GM18519 (cell line): ENCODE data around the gene ILF3.
A peak's percentile ranks its signal among the peaks of the same experiment; 100 is the strongest.

Experiments used
- ATAC-seq: cut with Tn5 transposase; IDR thresholded peaks from one replicate; pipeline ENCODE4 v1.9.1; 2021; ENCODE audit warnings: mild to moderate bottlenecking, moderate library complexity; ENCODE audit not compliant: unreplicated experiment, low FRiP score

The ILF3 gene

GRCh38 chr19:10653732-10654609, at the start of gene ILF3:
ILF3 (plus strand) TSS chr19:10654346; CDS start chr19:10670606, 16,260 bp downstream.
- ATAC-seq = peak; percentile 64

DNA sequence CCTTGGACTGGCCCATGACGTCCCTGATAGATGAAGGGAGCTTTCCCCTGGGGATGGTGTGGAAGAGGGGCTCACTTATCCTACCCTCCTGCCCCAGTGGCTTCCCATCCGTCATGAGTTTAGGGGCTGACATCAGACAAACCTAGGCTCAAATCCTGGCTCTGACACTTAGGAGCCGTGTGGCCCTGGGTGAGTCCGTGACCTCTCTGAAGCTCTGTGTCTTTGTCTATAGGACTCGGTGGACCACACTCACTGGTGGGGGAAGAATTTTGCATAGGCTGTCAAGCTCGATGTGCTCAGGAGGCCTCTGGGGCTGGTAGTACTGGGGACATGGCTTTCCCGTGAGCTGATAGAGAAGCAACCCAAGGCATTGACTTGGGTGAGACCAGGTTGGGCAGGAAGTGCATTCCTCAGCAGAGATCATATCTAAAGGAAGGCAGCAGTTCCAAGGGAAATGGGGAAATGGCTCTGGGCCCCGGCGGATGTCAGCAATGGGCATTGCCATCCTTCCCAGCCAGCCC, 49.6 kb upstream of the ILF3 start:
- ATAC-seq = no peak

DNA sequence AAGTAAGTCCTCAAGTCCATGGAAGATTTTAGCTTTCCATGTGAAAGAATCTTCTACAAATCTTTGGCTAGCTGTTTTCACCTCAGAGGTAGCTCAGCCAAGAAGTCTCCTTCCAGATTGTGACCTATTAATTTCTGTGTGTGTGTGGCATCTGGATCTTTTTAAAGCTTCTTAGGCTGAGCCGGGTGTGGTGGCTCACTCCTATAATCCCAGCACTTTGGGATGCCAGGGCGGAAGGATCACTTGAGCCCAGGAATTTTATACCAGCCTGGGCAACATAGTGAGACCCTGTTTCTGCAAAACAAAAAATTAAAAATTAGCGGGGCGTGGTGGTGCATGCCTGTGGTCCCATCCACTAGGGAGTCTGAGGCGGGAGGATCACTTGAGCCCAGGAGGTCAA, 42.2 kb upstream of the ILF3 start:
- ATAC-seq = no peak

DNA sequence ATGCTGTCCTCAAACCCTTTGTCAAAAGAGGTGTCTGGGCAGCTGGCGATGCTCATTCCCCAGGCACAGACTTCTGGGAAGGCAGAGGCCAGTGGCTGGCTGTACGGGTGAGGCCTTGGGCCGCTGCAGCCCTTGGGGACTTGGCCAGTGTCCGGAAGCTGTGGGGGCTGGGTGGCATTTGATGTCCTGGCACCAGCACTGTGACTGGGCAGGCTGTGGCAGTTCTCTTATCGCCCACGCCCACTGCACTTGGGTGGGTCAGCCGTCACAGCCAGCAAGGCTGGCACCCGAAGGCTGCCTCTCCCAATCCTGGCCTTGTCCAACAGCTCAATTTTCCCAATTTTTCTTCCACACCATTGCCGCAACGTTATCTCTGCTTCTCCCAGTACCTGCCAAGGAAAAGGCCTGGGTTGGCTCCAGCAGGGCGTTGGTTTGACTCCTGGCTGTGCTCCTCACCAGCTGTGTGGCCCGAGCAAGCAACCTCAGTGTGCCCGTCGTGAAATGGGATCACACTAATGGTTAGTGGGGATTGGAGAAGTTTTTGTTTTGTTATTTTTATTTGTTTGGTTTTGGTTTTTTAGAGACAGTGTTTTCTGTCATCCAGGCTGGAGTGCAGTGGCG, 41.5 kb upstream of the ILF3 start:
- no peak for ATAC-seq

- no peak for ATAC-seq
Observed at GRCh38 chr19:10615429-10616023, 38.6 kb upstream of the ILF3 start.

DNA sequence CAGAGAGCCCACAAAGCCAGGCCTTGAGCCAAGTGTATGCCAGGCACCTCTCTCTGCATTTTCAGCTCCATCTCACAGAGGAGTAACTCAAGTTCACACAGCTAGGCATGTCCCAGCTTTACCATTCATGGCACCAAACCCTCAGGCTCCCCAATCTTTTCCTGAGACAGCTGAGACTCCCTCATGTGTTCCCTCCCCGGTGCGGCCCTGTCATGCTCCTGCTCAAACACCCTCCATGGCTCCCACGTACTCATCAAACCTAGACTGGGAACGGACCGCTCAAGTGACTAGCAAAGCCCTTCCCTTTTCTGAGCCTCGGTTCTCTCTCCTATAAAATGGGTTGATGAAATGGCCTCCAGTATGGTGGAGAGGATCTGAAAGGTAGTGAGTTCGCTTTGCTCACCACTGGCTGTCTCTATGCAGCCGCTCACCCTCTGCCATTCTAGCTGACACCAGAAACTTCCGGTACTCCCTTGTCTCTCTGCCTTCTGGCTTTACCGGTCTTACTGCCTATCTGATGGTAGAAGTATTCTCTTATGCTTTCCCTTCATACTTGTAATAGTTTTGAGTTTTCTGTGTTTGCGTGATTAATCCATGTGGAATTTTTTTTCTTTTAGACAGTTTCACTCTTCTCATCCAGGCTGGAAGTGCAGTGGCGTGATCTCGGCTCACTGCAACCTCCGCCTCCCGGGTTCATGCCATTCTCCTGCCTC, 36.6 kb upstream of the ILF3 start:
- ATAC-seq = no peak

DNA sequence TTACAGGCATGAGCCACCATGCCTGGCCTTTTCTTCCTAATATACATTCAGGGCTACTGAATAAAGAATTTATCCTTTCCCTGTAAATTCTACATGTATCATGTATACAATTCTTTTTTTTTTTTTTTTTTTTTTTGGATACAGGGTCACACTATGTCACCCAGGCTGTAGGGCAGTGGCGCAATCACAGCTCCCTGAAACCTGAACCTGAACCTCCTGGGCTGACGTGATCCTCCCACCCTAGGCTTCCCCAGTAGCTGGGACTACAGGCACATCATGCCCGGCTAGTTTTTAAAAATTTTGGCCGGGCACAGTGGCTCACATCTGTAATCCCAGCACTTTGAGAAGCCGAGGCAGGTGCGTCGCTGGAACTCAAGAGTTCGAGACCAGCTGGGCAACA, 35.3 kb upstream of the ILF3 start:
- no peak for ATAC-seq

DNA sequence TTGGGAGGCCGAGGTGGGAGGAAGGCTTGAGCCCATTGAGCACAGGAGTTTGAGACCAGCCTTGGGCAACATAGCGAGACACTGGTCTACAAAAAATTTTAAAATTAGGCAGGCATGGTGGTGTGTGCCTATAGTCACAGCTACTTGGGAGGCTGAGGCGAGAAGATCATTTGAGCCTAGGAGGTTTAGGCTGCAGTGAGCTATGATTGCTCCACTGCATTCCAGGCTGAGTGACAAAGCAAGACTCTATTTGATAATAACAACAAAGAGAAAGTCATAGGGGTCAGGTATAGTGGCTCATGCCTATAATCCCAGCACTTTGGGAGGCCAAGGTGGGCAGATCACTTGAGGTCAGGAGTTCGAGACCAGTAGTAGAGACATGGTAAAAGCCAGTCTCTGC, 33.4 kb upstream of the ILF3 start:
- ATAC-seq = no peak

GRCh38 chr19:10621966-10622365, 32.2 kb upstream of the ILF3 start:
- no peak for ATAC-seq

GRCh38 chr19:10624585-10624984, 29.6 kb upstream of the ILF3 start:
- ATAC-seq = no peak

- ATAC-seq = no peak
Observed at GRCh38 chr19:10625003-10625761, 29.0 kb upstream of the ILF3 start, which contains the start of gene SLC44A2. SLC44A2 (plus strand) TSS chr19:10625553; CDS start chr19:10625634, 81 bp downstream.

- ATAC-seq = no peak
Observed at GRCh38 chr19:10625762-10626138, 28.4 kb upstream of the ILF3 start.

DNA sequence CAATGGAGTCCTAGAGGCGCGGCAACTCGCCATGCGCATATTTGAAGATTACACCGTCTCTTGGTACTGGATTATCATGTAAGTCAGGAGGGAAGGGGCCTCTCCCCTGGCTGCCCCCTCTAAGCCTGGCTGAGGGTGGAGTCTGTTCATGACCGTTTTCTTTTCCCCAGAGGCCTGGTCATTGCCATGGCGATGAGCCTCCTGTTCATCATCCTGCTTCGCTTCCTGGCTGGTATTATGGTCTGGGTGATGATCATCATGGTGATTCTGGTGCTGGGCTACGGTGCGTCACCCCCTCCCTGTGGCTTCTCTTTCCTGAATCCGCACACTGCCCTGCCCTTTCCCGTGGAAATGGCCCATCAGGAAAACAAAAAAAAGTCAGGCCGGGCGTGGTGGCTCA, 22.3 kb upstream of the ILF3 start:
- no peak for ATAC-seq

DNA sequence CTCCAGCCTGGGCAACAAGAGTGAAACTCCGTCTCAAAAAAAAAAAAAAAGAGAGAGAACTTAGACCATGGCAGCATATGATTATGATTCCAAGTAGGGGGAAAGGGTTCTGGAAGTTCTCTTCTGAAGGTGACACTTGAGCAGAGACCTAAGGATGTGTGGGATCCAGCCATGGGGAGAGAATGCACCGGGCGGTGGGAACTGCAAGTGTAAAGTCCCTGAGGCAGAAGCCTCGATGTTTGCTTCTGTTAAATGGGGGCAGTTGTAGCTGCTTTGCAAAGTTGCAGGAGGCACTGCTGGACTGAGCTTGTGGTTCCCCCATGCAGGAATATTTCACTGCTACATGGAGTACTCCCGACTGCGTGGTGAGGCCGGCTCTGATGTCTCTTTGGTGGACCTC, 19.7 kb upstream of the ILF3 start:
- ATAC-seq = no peak

GRCh38 chr19:10634963-10635362, 19.2 kb upstream of the ILF3 start:
- ATAC-seq = no peak

- no peak for ATAC-seq
Observed at GRCh38 chr19:10636304-10636972, 17.7 kb upstream of the ILF3 start.

DNA sequence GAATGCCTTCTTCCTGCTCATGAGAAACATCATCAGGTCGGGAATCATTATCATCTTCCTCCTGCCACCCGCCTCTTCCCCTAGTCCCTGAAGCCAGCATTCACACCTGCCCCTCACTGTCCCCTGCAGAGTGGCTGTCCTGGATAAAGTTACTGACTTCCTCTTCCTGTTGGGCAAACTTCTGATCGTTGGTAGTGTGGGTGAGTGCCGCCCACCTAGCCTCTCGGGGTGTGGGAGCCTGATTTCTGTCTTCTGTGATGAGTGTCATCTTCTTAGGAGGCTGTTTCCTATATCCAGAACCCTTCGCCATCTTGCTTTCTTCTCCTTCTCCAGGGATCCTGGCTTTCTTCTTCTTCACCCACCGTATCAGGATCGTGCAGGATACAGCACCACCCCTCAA, 16.3 kb upstream of the ILF3 start:
- ATAC-seq = no peak

DNA sequence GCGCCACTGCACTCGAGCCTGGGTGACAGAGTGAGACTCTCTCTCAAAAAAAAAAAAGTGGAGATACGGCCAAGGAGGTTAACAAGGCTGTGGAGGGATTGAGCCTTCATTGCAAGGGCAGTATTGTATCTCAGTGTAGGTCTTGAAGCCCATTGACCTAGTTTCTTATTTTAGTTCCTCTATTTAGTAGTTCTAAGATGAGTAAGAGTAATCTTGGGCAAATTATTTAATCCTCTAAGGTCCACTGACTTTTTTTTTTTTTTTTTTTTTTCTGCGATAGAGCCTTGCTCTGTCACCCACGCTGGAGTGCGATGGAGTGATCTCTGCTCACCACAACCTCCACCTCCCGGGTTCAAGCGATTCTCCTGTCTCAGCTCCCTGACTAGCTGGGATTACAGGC, 14.3 kb upstream of the ILF3 start:
- ATAC-seq = peak; percentile 47

DNA sequence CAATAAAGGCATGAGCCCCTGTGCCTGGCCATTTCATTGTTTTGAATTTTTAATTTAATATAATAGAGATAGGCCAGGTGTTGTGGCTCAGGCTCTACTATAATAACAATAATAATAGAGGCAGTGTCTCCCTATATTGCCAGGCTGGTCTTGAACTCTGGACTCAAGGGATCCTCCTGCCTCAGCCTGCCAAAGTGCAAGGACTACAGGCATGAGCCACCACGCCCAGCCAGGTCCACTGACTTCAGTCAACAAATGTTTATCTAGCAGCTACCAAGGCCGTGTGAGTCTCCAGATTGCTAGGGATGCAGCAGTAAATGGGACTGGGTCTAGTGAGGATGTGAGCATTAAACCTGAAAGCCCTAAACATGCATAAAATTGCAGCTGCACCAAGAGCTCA, 13.8 kb upstream of the ILF3 start:
- no peak for ATAC-seq
